IMR-90 (cell line): ENCODE results near the gene ZBTB45. TPM values are rescaled to one million over a fixed set of nuclear protein-coding genes. Genes with fewer than 3 reads are reported as not detected.

Experiments
- ATAC-seq: fragments of 200-7000 bp; cut with Tn5 transposase; 2 replicates; pipeline ENCODE4 v1.9.1; 2020; ENCODE audit warnings: low read depth, mild to moderate bottlenecking, moderate library complexity
- BruUV-seq: library from RNA; stranded (reverse); fragments of 400-500 nt; replicated peaks from 2 replicates; lab custom pipeline; 2021; lab: Mats Ljungman, UMichigan
- CTCF ChIA-PET: fragments of 300-600 bp; formaldehyde crosslinking; extraction: SDS; loops from one replicate; lab custom pipeline; 2021; ENCODE audit warnings: antibody characterized with exemption; lab: Yijun Ruan, JAX
- POLR2A ChIA-PET: fragments of 300-600 bp; sonication (Branson Sonifier 250); formaldehyde crosslinking; loops from one replicate; lab custom pipeline; 2022; ENCODE audit warnings: antibody characterized with exemption; ENCODE audit not compliant: unreplicated experiment; lab: Charles Lee
- DNase-seq: peaks from one replicate; pipeline ENCODE4 v3.0.0; 2013
- H2AFZ ChIP-seq: replicated peaks from 2 replicates; pipeline ENCODE3; 2013; ENCODE audit warnings: low read length, mild to moderate bottlenecking; ENCODE audit not compliant: poor library complexity
- H2AK5ac ChIP-seq: 2 replicates; pipeline ENCODE4 v1.6.1; 2013; ENCODE audit warnings: low read depth, low read length, inconsistent platforms
- H2AK9ac ChIP-seq: replicated peaks from 2 replicates; pipeline ENCODE3; 2013; ENCODE audit warnings: mild to moderate bottlenecking, low read depth, low read length, moderate library complexity; ENCODE audit not compliant: poor library complexity
- H2BK120ac ChIP-seq: 2 replicates; pipeline ENCODE4 v1.6.1; 2013; ENCODE audit warnings: low read depth, low read length, inconsistent platforms
- H2BK15ac ChIP-seq: 3 replicates; pipeline ENCODE4 v1.6.1; 2013; ENCODE audit warnings: low read depth, low read length, inconsistent platforms
- H2BK20ac ChIP-seq: 2 replicates; pipeline ENCODE4 v1.6.1; 2013; ENCODE audit warnings: low read depth, mild to moderate bottlenecking, inconsistent platforms, low read length, moderate library complexity
- H2BK5ac ChIP-seq: 2 replicates; pipeline ENCODE4 v1.6.1; 2013; ENCODE audit warnings: mild to moderate bottlenecking, low read depth, low read length, inconsistent platforms; ENCODE audit not compliant: poor library complexity, severe bottlenecking
- H3K14ac ChIP-seq: replicated peaks from 2 replicates; pipeline ENCODE4 v1.6.1; 2013; ENCODE audit warnings: low read depth, low read length, inconsistent platforms
- H3K18ac ChIP-seq: 2 replicates; pipeline ENCODE4 v1.6.1; 2013; ENCODE audit warnings: low read depth, low read length, control low read depth
- H3K23ac ChIP-seq: 2 replicates; pipeline ENCODE4 v1.6.1; 2013; ENCODE audit warnings: low read depth, low read length, inconsistent platforms
- H3K27ac ChIP-seq: 2 replicates; pipeline ENCODE4 v1.5.1; 2013; ENCODE audit warnings: mild to moderate bottlenecking, control low read depth, low read length; ENCODE audit not compliant: insufficient read depth
- H3K27me3 ChIP-seq: 2 replicates; pipeline ENCODE4 v1.6.1; 2013; ENCODE audit warnings: low read length; ENCODE audit not compliant: control insufficient read depth, insufficient read depth
- H3K36me3 ChIP-seq: 2 replicates; pipeline ENCODE4 v1.6.1; 2013; ENCODE audit warnings: low read length, mixed read lengths; ENCODE audit not compliant: control insufficient read depth, insufficient read depth
- H3K4ac ChIP-seq: 2 replicates; pipeline ENCODE4 v1.6.1; 2013; ENCODE audit warnings: low read depth, low read length, inconsistent platforms
- H3K4me1 ChIP-seq: 2 replicates; pipeline ENCODE4 v1.6.1; 2013; ENCODE audit warnings: low read length, mixed read lengths; ENCODE audit not compliant: control insufficient read depth, insufficient read depth
- H3K4me2 ChIP-seq: 2 replicates; pipeline ENCODE4 v1.6.1; 2013; ENCODE audit warnings: low read depth, mild to moderate bottlenecking, control low read depth, low read length, moderate library complexity
- H3K4me3 ChIP-seq: 2 replicates; pipeline ENCODE4 v1.5.1; 2013; ENCODE audit warnings: low read depth, mild to moderate bottlenecking, control low read depth, low read length, moderate library complexity; ENCODE audit not compliant: insufficient read depth
- H3K56ac ChIP-seq: 2 replicates; pipeline ENCODE4 v1.6.1; 2013; ENCODE audit warnings: low read length, inconsistent platforms; ENCODE audit not compliant: insufficient read depth; ENCODE audit errors: extremely low read depth
- H3K79me1 ChIP-seq, 2 experiments: 2 replicates each; pipeline ENCODE4 v1.6.1; 2013; ENCODE audit warnings: low read length in 2 of 2, inconsistent platforms in 1 of 2, low read depth in 1 of 2
- H3K9ac ChIP-seq: 2 replicates; pipeline ENCODE4 v1.6.1; 2013; ENCODE audit warnings: low read depth, low read length, control low read depth
- H3K9me1 ChIP-seq: 2 replicates; pipeline ENCODE4 v1.6.1; 2013; ENCODE audit warnings: low read length, inconsistent platforms; ENCODE audit not compliant: insufficient read depth
- H3K9me3 ChIP-seq: 2 replicates; pipeline ENCODE4 v1.6.1; 2013; ENCODE audit warnings: low read length; ENCODE audit not compliant: control insufficient read depth, insufficient read depth
- H4K20me1 ChIP-seq: 2 replicates; pipeline ENCODE4 v1.6.1; 2013; ENCODE audit warnings: low read length, inconsistent platforms; ENCODE audit not compliant: insufficient read depth
- H4K5ac ChIP-seq: 2 replicates; pipeline ENCODE4 v1.6.1; 2013; ENCODE audit warnings: mild to moderate bottlenecking, low read depth, low read length, control low read depth
- H4K8ac ChIP-seq, 2 experiments: 2 replicates each; pipeline ENCODE4 v1.6.1; 2013; ENCODE audit warnings: low read depth in 2 of 2, low read length in 2 of 2, control low read depth in 1 of 2, inconsistent platforms in 1 of 2
- H4K91ac ChIP-seq: 2 replicates; pipeline ENCODE4 v1.6.1; 2013; ENCODE audit warnings: low read depth, low read length, inconsistent platforms; ENCODE audit not compliant: insufficient read depth
- BHLHE40 ChIP-seq: fragments of 150-350 bp; IDR thresholded peaks from 2 replicates; pipeline ENCODE4 v1.6.1; 2016; ENCODE audit warnings: mild to moderate bottlenecking, low read depth, low read length
- CEBPB ChIP-seq: IDR thresholded peaks from 2 replicates; pipeline ENCODE4 v1.6.1; 2012; ENCODE audit warnings: low read depth, low read length, improper control_type of control experiment
- CHD1 ChIP-seq: IDR thresholded peaks from 2 replicates; pipeline ENCODE4 v1.6.1; 2012; ENCODE audit warnings: low read depth, low read length, improper control_type of control experiment
- CTCF ChIP-seq: conservative IDR thresholded peaks from 2 replicates; pipeline ENCODE4 v1.5.1; 2012; ENCODE audit warnings: mild to moderate bottlenecking, low read depth, low read length, improper control_type of control experiment
- ELK1 ChIP-seq: fragments of 150-350 bp; IDR thresholded peaks from 2 replicates; pipeline ENCODE4 v1.6.1; 2016; ENCODE audit warnings: low read depth, mild to moderate bottlenecking, low read length, moderate library complexity, borderline replicate concordance
- FOS ChIP-seq: fragments of 150-350 bp; IDR thresholded peaks from 2 replicates; pipeline ENCODE4 v1.6.1; 2016; ENCODE audit warnings: low read depth, low read length
- MAFK ChIP-seq: IDR thresholded peaks from 2 replicates; pipeline ENCODE4 v1.6.1; 2012; ENCODE audit warnings: low read depth, low read length, improper control_type of control experiment
- MAZ ChIP-seq: IDR thresholded peaks from 2 replicates; pipeline ENCODE4 v1.6.1; 2012; ENCODE audit warnings: low read depth, mild to moderate bottlenecking, low read length, improper control_type of control experiment, moderate library complexity, borderline replicate concordance
- MXI1 ChIP-seq: IDR thresholded peaks from 2 replicates; pipeline ENCODE4 v1.6.1; 2012; ENCODE audit warnings: low read depth, mild to moderate bottlenecking, low read length, moderate library complexity, borderline replicate concordance
- NFE2L2 ChIP-seq: fragments of 150-350 bp; IDR thresholded peaks from 2 replicates; pipeline ENCODE4 v1.6.1; 2016; ENCODE audit warnings: low read depth, mild to moderate bottlenecking, low read length
- POLR2A ChIP-seq: IDR thresholded peaks from 2 replicates; pipeline ENCODE4 v1.6.1; 2012; ENCODE audit warnings: mild to moderate bottlenecking, low read depth, low read length
- RAD21 ChIP-seq: IDR thresholded peaks from 2 replicates; pipeline ENCODE4 v1.6.1; 2012; ENCODE audit warnings: low read length, improper control_type of control experiment
- RCOR1 ChIP-seq: IDR thresholded peaks from 2 replicates; pipeline ENCODE4 v1.6.1; 2012; ENCODE audit warnings: mild to moderate bottlenecking, low read length, improper control_type of control experiment; ENCODE audit not compliant: insufficient replicate concordance
- RFX5 ChIP-seq: IDR thresholded peaks from 2 replicates; pipeline ENCODE4 v1.8.0; 2012; ENCODE audit warnings: low read depth, mild to moderate bottlenecking, low read length, moderate library complexity
- SMC3 ChIP-seq: fragments of 150-350 bp; IDR thresholded peaks from 2 replicates; pipeline ENCODE4 v1.6.1; 2016; ENCODE audit warnings: low read depth, mild to moderate bottlenecking, antibody characterized with exemption, low read length, moderate library complexity
- USF2 ChIP-seq: fragments of 150-350 bp; IDR thresholded peaks from 2 replicates; pipeline ENCODE4 v1.6.1; 2017; ENCODE audit warnings: mild to moderate bottlenecking, antibody characterized with exemption, low read length, low read depth
- WGBS, 2 experiments: methylation state at CpG; one replicate each; pipeline versions ENCODE4 v1.1.5 to v1.1.7; 2013; ENCODE audit warnings: missing lambda C conversion rate in 2 of 2; ENCODE audit not compliant: insufficient read length in 1 of 2; ENCODE audit errors: extremely low coverage in 2 of 2; 5-methylcytosine and 5-hydroxymethylcytosine counted together
- dilution Hi-C: fragments of 300-500 bp; cut with HindIII; formaldehyde crosslinking; loops from one replicate; pipeline ENCODE4 v1.14.3; 2018; ENCODE audit warnings: low sequenced_read_pairs; ENCODE audit not compliant: unreplicated experiment
- in situ Hi-C: fragments of 300-500 bp; cut with MboI; formaldehyde crosslinking; loops from 3 replicates; pipeline ENCODE4 v1.14.3; 2019; ENCODE audit warnings: low sequenced_read_pairs, inconsistent platforms, mixed read lengths
- intact Hi-C: fragments of 100-400 bp; cut with micrococcal nuclease; formaldehyde crosslinking; loops from 2 replicates; pipeline ENCODE4 v1.10.0; 2022
- polyA plus RNA-seq, 3 experiments: library from polyadenylated mRNA; depleted of rRNA; stranded (reverse); fragments of >200 nt; gene quantifications; 2 replicates each; pipeline ENCODE4 v1.2.3, GENCODE V29; 2012; ENCODE audit warnings: low replicate concordance in 1 of 3
- total RNA-seq: library from RNA; depleted of rRNA; stranded (reverse); fragments of >200 nt; gene quantifications from 2 replicates; pipeline ENCODE4 v1.2.3, GENCODE V29; 2012

ZBTB45 gene
- total and polyA plus RNA-seq, 2 of the 4 experiments (the other 2 are of a cell fraction) = 1.4 to 9.7 TPM

GRCh38 chr19:58483776-58484175 lies 35.8 kb downstream of the ZBTB45 start:
- Histone ChIP-seq H3K79me1 (no peaks in the 10 kb centered on the region), H3K36me3 (peaks cover 11% of the 10 kb centered on the region), H3K56ac (no peak overlapping the region), H3K18ac (no peak overlapping the region), H3K27ac (no peak overlapping the region), H2AK5ac (no peak overlapping the region), H3K27me3 (no peaks in the 10 kb centered on the region), H3K4me2 (no peak overlapping the region), H2BK5ac (no peak overlapping the region), H3K4me1 (peaks cover 2% of the 10 kb centered on the region; the same call in 1 of the 2 replicates), H4K8ac (no peak overlapping the region), H3K9ac (no peak overlapping the region), H4K20me1 (no peaks in the 10 kb centered on the region), H2BK15ac (no peak overlapping the region), H3K9me3 (no peaks in the 10 kb centered on the region), H4K5ac (no peak overlapping the region), H3K4me3 (no peak overlapping the region), H2BK20ac (no peak overlapping the region), H3K23ac (no peak overlapping the region), H3K4ac (no peak overlapping the region), H2AFZ (no peak overlapping the region), H3K14ac (no peak overlapping the region), H2BK120ac (no peak overlapping the region), H4K91ac (no peak overlapping the region), H2AK9ac (no peak overlapping the region), H3K9me1 (peaks cover 7% of the 10 kb centered on the region; the same call in 1 of the 2 replicates)
- DNase-seq (peak; percentile 17), ATAC-seq (peak; percentile 87)
- TF ChIP-seq ELK1 = no peak
- no peak for TF ChIP-seq NFE2L2
- no peak for TF ChIP-seq POLR2A
- no peak for TF ChIP-seq CHD1
- TF ChIP-seq RCOR1 = no peak
- TF ChIP-seq USF2 = no peak
- TF ChIP-seq MAFK = no peak
- TF ChIP-seq BHLHE40 = no peak
- no peak for TF ChIP-seq CTCF
- TF ChIP-seq SMC3 = no peak
- no peak for TF ChIP-seq RFX5
- TF ChIP-seq MXI1 = no peak
- TF ChIP-seq CEBPB = no peak
- TF ChIP-seq RAD21 = no peak
- TF ChIP-seq MAZ = no peak
- no peak for TF ChIP-seq FOS
- no CpG with 5 or more reads among the region's 2 CpGs for WGBS, 2 experiments
- dilution Hi-C loops (no loop called here), in situ Hi-C loops (no loop called here), intact Hi-C loops (no loop called here)
- ChIA-PET CTCF (no interaction called here), POLR2A (no interaction called here)
- no TSS peak for BruUV-seq
